ENCODE data around the gene VPS33B.
"Not testable (repeated sequence)": the region's sequence is repeated elsewhere in the genome, so short reads cannot be mapped to it uniquely, and the experiment has no call there.

VPS33B gene

GRCh38 chr15:91027677-91028076, 5.3 kb upstream of the VPS33B start:
- DNase-seq: no peak

- no peak for DNase-seq
These were observed 1.3 kb upstream of the VPS33B start for GRCh38 chr15:91023720-91024119.

- no peak for DNase-seq
These were observed 387 bp upstream of the VPS33B start for GRCh38 chr15:91022832-91023129.

- DNase-seq: peak; percentile 12
These were observed 799 bp downstream of the VPS33B start for GRCh38 chr15:91021516-91022074.

GRCh38 chr15:91018158-91018557, 4.2 kb downstream of the VPS33B start:
- no peak for DNase-seq

GRCh38 chr15:91017716-91018115, 4.7 kb downstream of the VPS33B start:
- no peak for DNase-seq

- DNase-seq: not testable (repeated sequence)
These were observed 8.7 kb downstream of the VPS33B start for GRCh38 chr15:91013701-91014100.

GRCh38 chr15:91007266-91007665, 15.1 kb downstream of the VPS33B start:
- DNase-seq: no peak

- no peak for DNase-seq
These were observed 21.2 kb downstream of the VPS33B start for GRCh38 chr15:91001209-91001608.

- DNase-seq: no peak
These were observed 23.7 kb downstream of the VPS33B start for GRCh38 chr15:90998737-90999136.

- DNase-seq: peak; percentile 98
These were observed 27.7 kb downstream of the VPS33B start, which contains the start of gene PRC1 for GRCh38 chr15:90994417-90995311. TSS of gene PRC1 (minus strand) at chr15:90994535. CDS start at chr15:90994417, 118 bp downstream.

- no peak for DNase-seq
These were observed 28.4 kb downstream of the VPS33B start for GRCh38 chr15:90994059-90994416.

GRCh38 chr15:90991587-90992285, 30.7 kb downstream of the VPS33B start:
- DNase-seq: no peak

GRCh38 chr15:90990446-90990845, 31.9 kb downstream of the VPS33B start:
- DNase-seq: no peak

GRCh38 chr15:90989040-90989768, 33.2 kb downstream of the VPS33B start:
- no peak for DNase-seq

- no peak for DNase-seq
These were observed 34.1 kb downstream of the VPS33B start for GRCh38 chr15:90988296-90988695.

- no peak for DNase-seq
These were observed 34.7 kb downstream of the VPS33B start for GRCh38 chr15:90987561-90988141.

- DNase-seq: no peak
These were observed 35.4 kb downstream of the VPS33B start for GRCh38 chr15:90986790-90987507.

- DNase-seq: no peak
These were observed 40.3 kb downstream of the VPS33B start for GRCh38 chr15:90982135-90982534.

GRCh38 chr15:90981681-90982080, 40.7 kb downstream of the VPS33B start:
- no peak for DNase-seq

- no peak for DNase-seq
These were observed 42.8 kb downstream of the VPS33B start for GRCh38 chr15:90979582-90979981.

GRCh38 chr15:90974216-90974615, 48.2 kb downstream of the VPS33B start:
- no peak for DNase-seq

Data from fibroblast of skin of right quadriceps (primary cell).